K562 (cell line): ENCODE measurements around the gene RFESD.

Experiments used
- CBX1 ChIP-seq: sonication (generic); IDR thresholded peaks from 2 replicates; pipeline ENCODE4 v1.6.1; 2016; ENCODE audit warnings: antibody characterized with exemption, low read depth, mild to moderate bottlenecking
- CBX5 ChIP-seq: IDR thresholded peaks from 2 replicates; pipeline ENCODE4 v1.6.1; 2014; ENCODE audit warnings: low read depth, borderline replicate concordance
- CTCF ChIP-seq, 3 experiments: IDR thresholded peaks in 2 of 3; conservative IDR thresholded peaks in 1 of 3; 2 replicates each; pipeline ENCODE4 v1.5.1; 2011 to 2012; ENCODE audit warnings: low read length in 3 of 3, mild to moderate bottlenecking in 3 of 3, control low read depth in 2 of 3, improper control_type of control experiment in 1 of 3, inconsistent platforms in 1 of 3, low read depth in 1 of 3, mixed read lengths in 1 of 3, moderate library complexity in 1 of 3; ENCODE audit not compliant: insufficient read depth in 2 of 3
- E2F6 ChIP-seq, 2 experiments: IDR thresholded peaks; 2 replicates each; pipeline ENCODE4 v1.6.1; 2011; ENCODE audit warnings: borderline replicate concordance in 1 of 2, control low read depth in 1 of 2, low read depth in 1 of 2, low read length in 1 of 2, mild to moderate bottlenecking in 1 of 2, mixed read lengths in 1 of 2, moderate library complexity in 1 of 2; ENCODE audit not compliant: insufficient read depth in 1 of 2, insufficient read length in 1 of 2, poor library complexity in 1 of 2, severe bottlenecking in 1 of 2; ENCODE audit errors: extremely low read depth in 1 of 2
- EHMT2 ChIP-seq: fragments of 450-650 bp; IDR thresholded peaks from 2 replicates; pipeline ENCODE4 v1.6.1; 2018; ENCODE audit warnings: antibody characterized with exemption
- GATA2 ChIP-seq: sonication (generic); formaldehyde crosslinking; IDR thresholded peaks from 2 replicates; pipeline ENCODE4 v1.4.0; 2020; ENCODE audit warnings: mild to moderate bottlenecking, missing genetic modification reagents
- MAFG ChIP-seq: fragments of 450-650 bp; conservative IDR thresholded peaks from 2 replicates; pipeline ENCODE4 v1.6.1; 2016; ENCODE audit warnings: missing genetic modification characterization, missing compliant biosample characterization
- NCOA2 ChIP-seq, 2 experiments: fragments of 450-650 bp; IDR thresholded peaks; 2 replicates each; pipeline ENCODE4 v1.6.1; 2018; ENCODE audit warnings: mild to moderate bottlenecking in 2 of 2, moderate library complexity in 1 of 2; ENCODE audit not compliant: partially characterized antibody in 2 of 2
- POLR2A ChIP-seq: fragments of 450-650 bp; conservative IDR thresholded peaks from 2 replicates; pipeline ENCODE4 v1.6.1; 2016
- REST ChIP-seq, 2 experiments: fragments of 450-650 bp; formaldehyde crosslinking in 1 of 2; IDR thresholded peaks; 2 replicates each; pipeline versions ENCODE4 v1.4.0 to v1.6.1; 2014 to 2020; ENCODE audit warnings: mild to moderate bottlenecking in 2 of 2, borderline replicate concordance in 1 of 2, low read depth in 1 of 2
- TAF1 ChIP-seq: IDR thresholded peaks from 2 replicates; pipeline ENCODE4 v1.6.1; 2011; ENCODE audit warnings: mild to moderate bottlenecking, low read length, moderate library complexity; ENCODE audit not compliant: insufficient read depth, control insufficient read depth, severe bottlenecking; ENCODE audit errors: extremely low read depth
- ZNF561 ChIP-seq: fragments of 450-650 bp; formaldehyde crosslinking; conservative IDR thresholded peaks from 2 replicates; pipeline ENCODE4 v1.4.0; 2020; ENCODE audit warnings: mild to moderate bottlenecking, moderate library complexity
- ZNF639 ChIP-seq, 2 experiments: fragments of 200-800 bp in 1 of 2; sonication (Bioruptor generic) in 1 of 2; sonication (generic) in 1 of 2; formaldehyde crosslinking in 1 of 2; IDR thresholded peaks in 1 of 2; conservative IDR thresholded peaks in 1 of 2; 2 replicates each; pipeline versions ENCODE4 v1.5.0 to v1.6.1; 2016 to 2020; ENCODE audit warnings: missing compliant biosample characterization in 1 of 2, missing genetic modification characterization in 1 of 2, missing genetic modification reagents in 1 of 2
- ZNF655 ChIP-seq: fragments of 250-450 bp; sonication (Bioruptor Pico); IDR thresholded peaks from 2 replicates; pipeline ENCODE4 v1.5.0; 2021

- TF ChIP-seq EHMT2 (no peak), ZNF655 (CRISPR knock-in tag) (no peak), ZNF639 (CRISPR knock-in tag; conservative IDR thresholded peaks at IDR 0.05 in 1 of 2, IDR thresholded peaks at IDR 0.05 in 1 of 2) (no peak), CBX5 (no peak), MAFG (no peak), REST (IDR thresholded peaks at IDR 0.05; ENCODE audit: borderline replicate concordance) (no peak), REST (CRISPR knock-in tag; IDR thresholded peaks at IDR 0.05; ENCODE audit: low read depth) (no peak), GATA2 (CRISPR knock-in tag) (peak; percentile 78), ZNF561 (CRISPR knock-in tag) (no peak), CBX1 (no peak), TAF1 (no peak), CTCF (IDR thresholded peaks at IDR 0.05 in 2 of 3, conservative IDR thresholded peaks at IDR 0.05 in 1 of 3; ENCODE audit: insufficient read depth in 2 of 3, low read depth in 1 of 3, low read length in 3 of 3) (no peak), E2F6 (IDR thresholded peaks at IDR 0.05; ENCODE audit: borderline replicate concordance in 1 of 2, extremely low read depth in 1 of 2, insufficient read depth in 1 of 2, insufficient read length in 1 of 2, low read depth in 1 of 2, low read length in 1 of 2, poor library complexity in 1 of 2, severe bottlenecking in 1 of 2) (no peak), POLR2A (no peak), NCOA2 (IDR thresholded peaks at IDR 0.05; ENCODE audit: partially characterized antibody in 2 of 2) (no peak)
Measured at GRCh38 chr5:95697781-95698681, 51.5 kb downstream of the RFESD start.
